ENCODE results near the gene CDH1. TPM values are rescaled to one million over a fixed set of nuclear protein-coding genes. Genes with fewer than 3 reads are reported as not detected.

CDH1 gene
- polyA plus RNA-seq, 1 of the 3 experiments (the other 2 are of a cell fraction), result not detected

- Histone ChIP-seq H3K27me3 (ENCODE audit: insufficient read depth) (no peaks in the 10 kb centered on the region), H3K9me2 (no peaks in the 10 kb centered on the region), H3K4me3 (ENCODE audit: low read depth in 2 of 2, low read length in 1 of 2) (no peak overlapping the region), H3K27ac (ENCODE audit: low read depth in 2 of 2, low read length in 1 of 2) (no peak overlapping the region), H3K36me3 (replicated peaks in 1 of 2; ENCODE audit: control insufficient read depth in 1 of 2, insufficient read depth in 2 of 2, low read length in 1 of 2) (no peaks in the 10 kb centered on the region), H4K20me1 (ENCODE audit: insufficient read depth) (no peaks in the 10 kb centered on the region), H3K4me1 (ENCODE audit: control insufficient read depth in 1 of 2, insufficient read depth in 2 of 2, low read depth in 1 of 2, low read length in 1 of 2) (peaks cover 0 to 3% of the 10 kb centered on the region in 2 experiments; a peak in 2 of 4 replicates), H3K79me2 (ENCODE audit: insufficient read depth) (peaks cover 8% of the 10 kb centered on the region; the same call in 1 of the 2 replicates), H3F3A (replicated peaks; ENCODE audit: insufficient read depth) (no peaks in the 10 kb centered on the region), H3K9me3 (no peaks in the 10 kb centered on the region), H3K9ac (no peak overlapping the region), H2AFZ (ENCODE audit: low read depth) (no peak overlapping the region), H3K4me2 (no peak overlapping the region)
- POLR2A ChIA-PET, result interaction anchor here (0.5 to 0.6 kb wide), 2 partner anchors 265 to 496 kb away, joined by 3 to 4 read pairs; no protein-coding TSS in a partner anchor
- TF ChIP-seq RAD21 (IDR thresholded peaks at IDR 0.05; ENCODE audit: low read length) (no peak), USF2 (IDR thresholded peaks at IDR 0.05; ENCODE audit: borderline replicate concordance, low read depth, low read length) (no peak), MAX (IDR thresholded peaks at IDR 0.05; ENCODE audit: low read depth) (no peak), TAF1 (IDR thresholded peaks at IDR 0.05; ENCODE audit: borderline replicate concordance, low read depth, low read length) (no peak), CTCF (IDR thresholded peaks at IDR 0.05) (no peak), POLR2AphosphoS5 (IDR thresholded peaks at IDR 0.05; ENCODE audit: low read depth, low read length) (no peak), TEAD4 (IDR thresholded peaks at IDR 0.05; ENCODE audit: borderline replicate concordance, insufficient read depth) (no peak), SMC3 (IDR thresholded peaks at IDR 0.05; ENCODE audit: low read depth, low read length) (no peak), MXI1 (IDR thresholded peaks at IDR 0.05; ENCODE audit: low read depth, low read length) (no peak), NFIC (IDR thresholded peaks at IDR 0.05; ENCODE audit: borderline replicate concordance) (no peak), EP300 (IDR thresholded peaks at IDR 0.05; ENCODE audit: borderline replicate concordance in 1 of 2, low read depth in 1 of 2, low read length in 1 of 2) (no peak), SIN3A (IDR thresholded peaks at IDR 0.05; ENCODE audit: borderline replicate concordance, low read depth, low read length) (no peak), RCOR1 (IDR thresholded peaks at IDR 0.05; ENCODE audit: low read length) (no peak), FOXM1 (IDR thresholded peaks at IDR 0.05; ENCODE audit: low read depth) (no peak)
- TF ChIP-seq, protein P1, sequence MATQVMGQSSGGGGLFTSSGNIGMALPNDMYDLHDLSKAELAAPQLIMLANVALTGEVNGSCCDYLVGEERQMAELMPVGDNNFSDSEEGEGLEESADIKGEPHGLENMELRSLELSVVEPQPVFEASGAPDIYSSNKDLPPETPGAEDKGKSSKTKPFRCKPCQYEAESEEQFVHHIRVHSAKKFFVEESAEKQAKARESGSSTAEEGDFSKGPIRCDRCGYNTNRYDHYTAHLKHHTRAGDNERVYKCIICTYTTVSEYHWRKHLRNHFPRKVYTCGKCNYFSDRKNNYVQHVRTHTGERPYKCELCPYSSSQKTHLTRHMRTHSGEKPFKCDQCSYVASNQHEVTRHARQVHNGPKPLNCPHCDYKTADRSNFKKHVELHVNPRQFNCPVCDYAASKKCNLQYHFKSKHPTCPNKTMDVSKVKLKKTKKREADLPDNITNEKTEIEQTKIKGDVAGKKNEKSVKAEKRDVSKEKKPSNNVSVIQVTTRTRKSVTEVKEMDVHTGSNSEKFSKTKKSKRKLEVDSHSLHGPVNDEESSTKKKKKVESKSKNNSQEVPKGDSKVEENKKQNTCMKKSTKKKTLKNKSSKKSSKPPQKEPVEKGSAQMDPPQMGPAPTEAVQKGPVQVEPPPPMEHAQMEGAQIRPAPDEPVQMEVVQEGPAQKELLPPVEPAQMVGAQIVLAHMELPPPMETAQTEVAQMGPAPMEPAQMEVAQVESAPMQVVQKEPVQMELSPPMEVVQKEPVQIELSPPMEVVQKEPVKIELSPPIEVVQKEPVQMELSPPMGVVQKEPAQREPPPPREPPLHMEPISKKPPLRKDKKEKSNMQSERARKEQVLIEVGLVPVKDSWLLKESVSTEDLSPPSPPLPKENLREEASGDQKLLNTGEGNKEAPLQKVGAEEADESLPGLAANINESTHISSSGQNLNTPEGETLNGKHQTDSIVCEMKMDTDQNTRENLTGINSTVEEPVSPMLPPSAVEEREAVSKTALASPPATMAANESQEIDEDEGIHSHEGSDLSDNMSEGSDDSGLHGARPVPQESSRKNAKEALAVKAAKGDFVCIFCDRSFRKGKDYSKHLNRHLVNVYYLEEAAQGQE (IDR thresholded peaks at IDR 0.05; ENCODE audit: low read depth, low read length), result no peak
- TF ChIP-seq, protein P2, sequence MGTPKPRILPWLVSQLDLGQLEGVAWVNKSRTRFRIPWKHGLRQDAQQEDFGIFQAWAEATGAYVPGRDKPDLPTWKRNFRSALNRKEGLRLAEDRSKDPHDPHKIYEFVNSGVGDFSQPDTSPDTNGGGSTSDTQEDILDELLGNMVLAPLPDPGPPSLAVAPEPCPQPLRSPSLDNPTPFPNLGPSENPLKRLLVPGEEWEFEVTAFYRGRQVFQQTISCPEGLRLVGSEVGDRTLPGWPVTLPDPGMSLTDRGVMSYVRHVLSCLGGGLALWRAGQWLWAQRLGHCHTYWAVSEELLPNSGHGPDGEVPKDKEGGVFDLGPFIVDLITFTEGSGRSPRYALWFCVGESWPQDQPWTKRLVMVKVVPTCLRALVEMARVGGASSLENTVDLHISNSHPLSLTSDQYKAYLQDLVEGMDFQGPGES (IDR thresholded peaks at IDR 0.05; ENCODE audit: low read depth, low read length), result no peak
- WGBS (ENCODE audit: low lambda C conversion rate), result 85% methylated on average over 4 of the region's 4 CpGs
- no peak for DNase-seq
- CTCF ChIA-PET, result no interaction called here
These were observed 102.7 kb downstream of the CDH1 start for GRCh38 chr16:68839831-68840230.

All from SK-N-SH (cell line).